Karpas-422 (cell line): ENCODE measurements around the gene ACTC1. TPM values are rescaled to one million over a fixed set of nuclear protein-coding genes. Genes with fewer than 3 reads are reported as not detected.

Experiments
- DNase-seq: peaks from one replicate; pipeline ENCODE4 v3.0.0-alpha.2; 2015
- H2AFZ ChIP-seq: fragments of 200-600 bp; sonication (generic); 2 replicates; pipeline ENCODE4 v1.6.1; 2014; ENCODE audit warnings: antibody characterized with exemption, low read length, mixed read lengths
- H3K27ac ChIP-seq: fragments of 200-600 bp; sonication (generic); 2 replicates; pipeline ENCODE4 v1.5.1; 2014; ENCODE audit warnings: mild to moderate bottlenecking, low read length, moderate library complexity
- H3K27me3 ChIP-seq: fragments of 200-600 bp; sonication (generic); 2 replicates; pipeline ENCODE4 v1.6.1; 2014; ENCODE audit warnings: low read length, mixed read lengths
- H3K36me3 ChIP-seq: fragments of 200-600 bp; sonication (generic); 2 replicates; pipeline ENCODE4 v1.6.1; 2014; ENCODE audit warnings: low read length, mixed read lengths; ENCODE audit not compliant: insufficient read depth
- H3K4me1 ChIP-seq: fragments of 200-600 bp; sonication (generic); 2 replicates; pipeline ENCODE4 v1.6.1; 2014; ENCODE audit warnings: mild to moderate bottlenecking, low read length, mixed read lengths
- H3K4me2 ChIP-seq: fragments of 200-600 bp; sonication (generic); 2 replicates; pipeline ENCODE4 v1.6.1; 2014; ENCODE audit warnings: low read length, low read depth, mild to moderate bottlenecking; ENCODE audit not compliant: poor library complexity, severe bottlenecking
- H3K4me3 ChIP-seq: fragments of 200-600 bp; sonication (generic); 2 replicates; pipeline ENCODE4 v1.5.1; 2014; ENCODE audit warnings: mild to moderate bottlenecking, antibody characterized with exemption, low read length, mixed read lengths
- H3K79me2 ChIP-seq: fragments of 200-600 bp; sonication (generic); 2 replicates; pipeline ENCODE4 v1.6.1; 2014; ENCODE audit warnings: mild to moderate bottlenecking, low read length, mixed read lengths
- H3K9ac ChIP-seq: fragments of 200-600 bp; sonication (generic); 2 replicates; pipeline ENCODE4 v1.6.0; 2014; ENCODE audit warnings: low read length
- H3K9me2 ChIP-seq: fragments of 200-600 bp; sonication (generic), shearing (Covaris generic); replicated peaks from 2 replicates; pipeline ENCODE4 v1.6.0; 2014; ENCODE audit warnings: mild to moderate bottlenecking, low read length, moderate library complexity; ENCODE audit not compliant: insufficient read depth
- H3K9me3 ChIP-seq: fragments of 300-700, 200-600 bp; sonication (generic); 2 replicates; pipeline ENCODE4 v1.6.1; 2014; ENCODE audit warnings: low read length, mixed read lengths
- H4K20me1 ChIP-seq: fragments of 200-600 bp; sonication (generic); 2 replicates; pipeline ENCODE4 v1.6.1; 2014; ENCODE audit warnings: mild to moderate bottlenecking, antibody characterized with exemption, low read length, low read depth; ENCODE audit not compliant: insufficient read depth
- total RNA-seq: library from RNA; depleted of rRNA; stranded (reverse); fragments of >200 nt; shearing (Covaris generic); gene quantifications from 2 replicates; pipeline ENCODE4 v1.2.3, GENCODE V29; 2014; ENCODE audit warnings: low replicate concordance

Gene ACTC1
- total RNA-seq, 1 experiment from 2014 or later, result not detected

DNA sequence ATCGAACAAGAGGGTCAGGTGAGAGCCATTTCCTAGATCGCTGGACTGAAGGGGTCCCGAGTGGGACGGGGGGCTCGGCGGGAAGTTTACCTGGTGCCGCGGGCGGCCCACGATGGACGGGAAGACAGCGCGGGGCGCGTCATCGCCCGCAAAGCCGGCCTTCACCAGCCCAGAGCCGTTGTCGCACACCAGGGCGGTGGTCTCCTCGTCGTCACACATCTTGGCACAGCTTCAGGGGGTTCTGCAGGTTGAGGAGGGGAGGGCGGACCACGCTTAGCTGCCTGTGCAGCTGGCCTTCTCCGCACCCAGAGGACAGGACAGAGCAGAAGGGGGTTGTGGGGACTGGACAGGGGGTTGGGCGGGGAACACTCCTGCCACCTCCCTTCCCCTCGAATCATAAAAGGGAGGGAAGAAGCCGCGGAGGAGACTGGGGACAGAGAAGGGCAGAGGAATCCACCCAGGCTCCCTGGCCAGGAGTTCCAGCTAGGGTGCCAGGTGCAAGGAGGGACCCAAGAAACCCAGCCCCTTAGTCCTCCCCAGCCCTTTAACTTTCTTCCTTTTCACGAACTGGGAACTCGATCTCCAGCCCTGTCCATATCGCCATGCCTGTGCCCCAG, 651 bp downstream of the ACTC1 start:
- H3K27ac ChIP-seq, result no peak overlapping the region
- no peak overlapping the region for H3K4me3 ChIP-seq
- H2AFZ ChIP-seq, result no peak overlapping the region
- no peak overlapping the region for H3K4me2 ChIP-seq
- no peaks in the 10 kb centered on the region for H3K9me2 ChIP-seq
- DNase-seq, result no peak
- H4K20me1 ChIP-seq, result no peaks in the 10 kb centered on the region
- no peaks in the 10 kb centered on the region for H3K36me3 ChIP-seq
- no peaks in the 10 kb centered on the region for H3K27me3 ChIP-seq
- H3K9me3 ChIP-seq, result no peaks in the 10 kb centered on the region
- no peaks in the 10 kb centered on the region for H3K79me2 ChIP-seq
- no peak overlapping the region for H3K9ac ChIP-seq
- H3K4me1 ChIP-seq, result no peaks in the 10 kb centered on the region

DNA sequence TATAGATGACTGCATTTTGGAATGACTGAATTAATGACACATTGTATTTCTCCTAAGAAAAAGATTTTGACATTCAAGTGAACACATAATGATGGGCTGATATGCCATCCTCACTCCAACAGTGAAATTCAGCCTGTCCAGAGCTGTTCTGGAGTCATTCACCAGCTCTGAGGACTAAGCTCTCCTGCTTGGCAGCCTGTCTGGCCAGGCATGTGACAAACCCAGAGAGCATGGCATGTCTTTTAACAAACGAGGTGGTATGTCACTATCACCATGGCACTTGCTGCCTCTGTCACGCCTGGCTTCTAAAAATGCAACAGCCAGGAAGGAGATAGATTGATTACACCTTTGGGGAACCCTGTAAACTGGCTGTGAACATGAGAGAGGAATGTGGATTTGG, 1.4 kb downstream of the ACTC1 start:
- Histone ChIP-seq H3K9ac (no peak overlapping the region), H2AFZ (no peak overlapping the region), H3K4me3 (no peak overlapping the region), H4K20me1 (no peaks in the 10 kb centered on the region), H3K27ac (no peak overlapping the region), H3K4me2 (no peak overlapping the region), H3K79me2 (no peaks in the 10 kb centered on the region), H3K36me3 (no peaks in the 10 kb centered on the region), H3K9me2 (no peaks in the 10 kb centered on the region), H3K27me3 (no peaks in the 10 kb centered on the region), H3K4me1 (no peaks in the 10 kb centered on the region), H3K9me3 (no peaks in the 10 kb centered on the region)
- DNase-seq, result no peak

DNA sequence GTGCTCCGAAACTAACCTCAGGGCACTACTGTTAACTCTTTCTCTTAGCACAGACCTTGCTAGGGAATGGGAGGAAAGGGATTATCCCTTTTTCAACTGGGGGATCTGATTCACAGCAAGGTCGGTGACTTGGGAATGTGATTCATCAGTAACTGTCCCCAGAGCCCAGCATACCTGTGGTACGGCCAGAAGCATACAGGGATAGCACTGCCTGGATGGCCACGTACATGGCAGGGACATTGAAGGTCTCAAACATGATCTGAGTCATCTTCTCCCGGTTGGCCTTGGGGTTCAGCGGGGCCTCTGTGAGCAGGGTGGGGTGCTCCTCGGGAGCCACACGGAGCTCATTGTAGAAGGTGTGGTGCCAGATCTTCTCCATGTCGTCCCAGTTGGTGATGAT, 2.3 kb downstream of the ACTC1 start:
- Histone ChIP-seq H3K9ac (no peak overlapping the region), H3K36me3 (no peaks in the 10 kb centered on the region), H3K4me3 (no peak overlapping the region), H3K27ac (no peak overlapping the region), H3K27me3 (no peaks in the 10 kb centered on the region), H2AFZ (no peak overlapping the region), H3K4me2 (no peak overlapping the region), H3K79me2 (no peaks in the 10 kb centered on the region), H3K9me2 (no peaks in the 10 kb centered on the region), H3K9me3 (no peaks in the 10 kb centered on the region), H3K4me1 (no peaks in the 10 kb centered on the region), H4K20me1 (no peaks in the 10 kb centered on the region)
- no peak for DNase-seq

DNA sequence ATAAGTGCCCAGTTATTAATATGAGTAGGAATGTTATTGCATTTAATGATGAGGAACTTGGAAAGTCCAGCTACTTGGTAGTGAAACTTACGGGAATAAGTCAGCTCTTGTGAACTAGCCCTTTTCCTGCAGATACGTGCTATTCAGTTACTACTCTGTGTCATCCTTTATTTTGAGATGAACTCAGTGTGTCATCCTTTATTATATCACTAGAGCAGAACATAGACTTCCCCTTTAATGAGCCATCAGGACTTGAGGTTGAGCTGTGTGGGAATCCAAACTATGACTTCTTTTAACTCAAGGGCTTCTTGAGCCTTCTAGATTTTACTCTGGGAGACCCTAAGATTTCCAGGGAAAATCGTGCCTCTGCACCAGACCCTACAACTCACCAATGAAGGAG, 3.6 kb downstream of the ACTC1 start:
- Histone ChIP-seq H3K4me2 (no peak overlapping the region), H3K27me3 (no peaks in the 10 kb centered on the region), H3K4me3 (no peak overlapping the region), H4K20me1 (no peaks in the 10 kb centered on the region), H3K4me1 (no peaks in the 10 kb centered on the region), H3K9me3 (no peaks in the 10 kb centered on the region), H2AFZ (no peak overlapping the region), H3K9me2 (no peaks in the 10 kb centered on the region), H3K9ac (no peak overlapping the region), H3K79me2 (no peaks in the 10 kb centered on the region), H3K36me3 (no peaks in the 10 kb centered on the region), H3K27ac (no peak overlapping the region)
- DNase-seq, result no peak

DNA sequence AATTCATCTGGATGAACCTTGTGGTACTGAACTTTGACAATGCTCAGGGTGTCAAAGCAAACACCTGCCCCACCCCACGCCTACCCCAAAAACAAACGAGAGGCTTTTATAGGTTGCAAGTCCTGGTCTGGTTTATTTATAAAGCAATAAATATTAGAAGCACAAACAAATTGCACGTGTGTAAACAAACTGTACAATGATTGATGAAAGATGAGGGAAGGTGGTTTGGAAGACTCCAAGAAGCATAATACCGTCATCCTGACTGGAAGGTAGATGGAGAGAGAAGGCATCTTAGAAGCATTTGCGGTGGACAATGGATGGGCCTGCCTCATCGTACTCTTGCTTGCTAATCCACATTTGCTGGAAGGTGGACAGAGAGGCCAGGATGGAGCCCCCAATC, 5.2 kb downstream of the ACTC1 start:
- H3K79me2 ChIP-seq, result no peaks in the 10 kb centered on the region
- H3K36me3 ChIP-seq, result no peaks in the 10 kb centered on the region
- H3K9me3 ChIP-seq, result no peaks in the 10 kb centered on the region
- no peaks in the 10 kb centered on the region for H3K4me1 ChIP-seq
- no peak overlapping the region for H3K27ac ChIP-seq
- no peak overlapping the region for H3K9ac ChIP-seq
- no peaks in the 10 kb centered on the region for H3K9me2 ChIP-seq
- H3K27me3 ChIP-seq, result no peaks in the 10 kb centered on the region
- H2AFZ ChIP-seq, result no peak overlapping the region
- H3K4me2 ChIP-seq, result no peak overlapping the region
- no peak overlapping the region for H3K4me3 ChIP-seq
- DNase-seq, result no peak
- H4K20me1 ChIP-seq, result no peaks in the 10 kb centered on the region

DNA sequence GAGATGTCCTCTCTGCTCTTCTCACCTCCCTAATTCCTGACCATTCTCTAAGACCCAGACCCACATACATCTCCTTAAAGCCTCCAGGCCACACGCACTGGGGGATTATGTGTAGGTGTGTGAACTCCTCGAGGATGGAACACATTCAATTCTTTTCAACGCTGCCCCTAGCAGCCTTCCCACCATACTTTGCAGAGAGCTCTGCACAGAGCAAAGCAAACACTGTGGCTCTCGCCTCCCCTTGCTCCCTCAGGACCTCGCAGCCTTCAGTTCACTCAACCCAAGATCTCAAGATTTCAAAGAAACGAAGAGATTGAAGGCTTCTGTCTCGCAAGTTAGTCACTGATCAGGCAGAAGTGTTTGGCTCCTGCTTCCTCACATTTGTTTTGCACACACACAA, 6.0 kb downstream of the ACTC1 start:
- Histone ChIP-seq H3K4me3 (no peak overlapping the region), H3K27ac (no peak overlapping the region), H3K27me3 (no peaks in the 10 kb centered on the region), H4K20me1 (no peaks in the 10 kb centered on the region), H3K4me2 (no peak overlapping the region), H3K4me1 (no peaks in the 10 kb centered on the region), H3K9me3 (no peaks in the 10 kb centered on the region), H2AFZ (no peak overlapping the region), H3K36me3 (no peaks in the 10 kb centered on the region), H3K9me2 (no peaks in the 10 kb centered on the region), H3K9ac (no peak overlapping the region), H3K79me2 (no peaks in the 10 kb centered on the region)
- DNase-seq, result no peak

DNA sequence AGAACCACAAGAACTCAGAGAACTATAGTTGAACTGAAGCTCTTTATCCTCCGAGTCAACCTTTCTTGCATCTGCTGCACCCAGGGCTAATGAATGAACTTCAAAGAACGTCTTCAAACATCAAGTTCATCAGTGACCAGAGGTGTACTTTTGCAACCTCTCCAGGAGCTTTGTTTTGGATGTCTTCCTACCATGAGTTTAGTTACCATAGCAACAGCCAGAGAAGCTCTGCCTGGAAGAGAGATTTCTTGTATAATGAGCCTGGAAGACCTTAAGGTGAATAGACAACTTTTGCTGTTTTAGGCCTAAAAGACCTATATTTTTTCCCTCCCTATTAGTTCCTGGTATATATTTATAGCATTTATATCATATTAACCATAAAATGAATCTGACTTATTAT, 9.1 kb downstream of the ACTC1 start:
- Histone ChIP-seq H3K9me2 (no peaks in the 10 kb centered on the region), H3K79me2 (no peaks in the 10 kb centered on the region), H3K4me3 (no peak overlapping the region), H2AFZ (no peak overlapping the region), H3K4me2 (no peak overlapping the region), H3K4me1 (no peaks in the 10 kb centered on the region), H3K27ac (no peak overlapping the region), H4K20me1 (no peaks in the 10 kb centered on the region), H3K27me3 (no peaks in the 10 kb centered on the region), H3K9ac (no peak overlapping the region), H3K36me3 (no peaks in the 10 kb centered on the region), H3K9me3 (no peaks in the 10 kb centered on the region)
- DNase-seq, result no peak

DNA sequence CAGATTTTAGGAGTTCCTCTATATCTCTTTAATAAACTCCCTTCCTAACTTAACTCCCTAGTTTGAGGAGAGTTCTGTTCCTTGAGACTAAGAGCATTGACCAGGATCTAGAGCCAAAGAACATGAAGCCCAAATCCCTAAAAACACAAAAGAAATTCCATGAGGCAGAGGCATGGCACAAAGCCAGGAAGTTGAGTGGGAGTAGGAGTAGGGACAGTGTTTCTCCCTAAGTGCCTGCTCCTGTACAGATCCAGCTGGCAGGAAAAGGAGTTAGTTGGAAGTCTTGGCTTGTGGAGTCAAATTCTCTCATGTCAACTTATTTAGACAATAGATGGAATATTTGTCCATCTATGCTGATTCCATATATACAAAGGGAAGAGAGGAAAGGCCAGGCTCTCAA, 11.4 kb downstream of the ACTC1 start:
- Histone ChIP-seq H3K79me2 (no peaks in the 10 kb centered on the region), H3K4me3 (no peak overlapping the region), H3K9ac (no peak overlapping the region), H3K27me3 (no peaks in the 10 kb centered on the region), H3K9me3 (no peaks in the 10 kb centered on the region), H3K36me3 (no peaks in the 10 kb centered on the region), H4K20me1 (no peaks in the 10 kb centered on the region), H3K27ac (no peak overlapping the region), H2AFZ (no peak overlapping the region), H3K4me2 (no peak overlapping the region), H3K4me1 (no peaks in the 10 kb centered on the region), H3K9me2 (no peaks in the 10 kb centered on the region)
- no peak for DNase-seq

DNA sequence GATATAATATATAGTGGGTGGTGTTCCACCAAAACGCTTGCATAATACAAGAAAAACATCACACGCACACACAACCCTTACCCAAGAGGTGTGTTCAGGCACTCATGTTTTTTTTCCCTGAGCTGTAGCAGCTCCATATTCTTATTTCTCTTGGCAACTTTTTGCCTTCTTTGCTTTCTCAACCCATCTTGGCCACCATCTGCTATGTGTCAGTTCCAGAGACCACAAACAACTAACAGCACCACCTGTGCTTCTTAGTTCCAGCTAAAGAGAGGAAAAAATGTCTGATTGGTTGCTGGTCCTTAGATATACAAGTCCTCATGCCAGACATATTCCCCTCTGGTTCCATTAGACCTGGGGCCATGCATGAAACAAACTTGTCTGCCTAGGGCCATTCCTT, 11.9 kb downstream of the ACTC1 start:
- Histone ChIP-seq H4K20me1 (no peaks in the 10 kb centered on the region), H3K27ac (no peak overlapping the region), H3K9me3 (no peaks in the 10 kb centered on the region), H2AFZ (no peak overlapping the region), H3K4me3 (no peak overlapping the region), H3K4me1 (no peaks in the 10 kb centered on the region), H3K9me2 (no peaks in the 10 kb centered on the region), H3K27me3 (no peaks in the 10 kb centered on the region), H3K36me3 (no peaks in the 10 kb centered on the region), H3K9ac (no peak overlapping the region), H3K4me2 (no peak overlapping the region), H3K79me2 (no peaks in the 10 kb centered on the region)
- no peak for DNase-seq
